Measurements from ENCODE around the gene NSUN4.

Gene NSUN4

DNA sequence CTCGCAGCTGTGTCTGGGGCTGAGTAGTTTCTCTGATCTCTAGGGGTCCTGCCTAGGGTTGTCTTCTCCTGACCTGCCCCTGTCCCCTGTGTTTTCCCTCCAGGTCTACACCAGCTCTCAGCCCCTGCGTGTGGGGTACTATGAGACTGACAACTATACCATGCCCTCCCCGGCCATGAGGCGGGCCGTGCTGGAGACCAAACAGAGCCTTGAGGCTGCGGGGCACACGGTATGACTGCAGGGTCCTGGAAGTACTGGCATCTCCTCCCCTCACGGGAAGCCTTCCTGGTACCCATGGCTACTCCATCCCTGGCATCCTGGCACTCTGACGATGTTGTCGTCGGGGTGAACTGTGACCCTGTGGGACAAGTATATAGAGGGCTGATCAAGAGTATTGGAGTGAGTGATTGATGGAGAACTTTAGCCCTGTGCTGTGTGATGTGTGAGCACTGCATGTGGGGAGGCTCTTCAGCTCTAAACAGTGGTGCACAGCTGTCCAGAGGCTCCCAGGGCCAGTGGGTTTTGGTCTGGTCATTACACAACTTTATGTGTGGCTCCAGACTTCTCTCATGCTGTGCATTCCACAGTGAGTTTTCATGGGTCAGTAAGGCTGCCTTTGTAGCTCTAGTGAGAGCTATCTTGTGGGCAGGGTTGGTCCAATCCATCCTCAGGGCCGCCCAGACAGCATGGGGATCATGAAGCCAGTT, 67.9 kb downstream of the NSUN4 start:
- DNase-seq = no peak

DNA sequence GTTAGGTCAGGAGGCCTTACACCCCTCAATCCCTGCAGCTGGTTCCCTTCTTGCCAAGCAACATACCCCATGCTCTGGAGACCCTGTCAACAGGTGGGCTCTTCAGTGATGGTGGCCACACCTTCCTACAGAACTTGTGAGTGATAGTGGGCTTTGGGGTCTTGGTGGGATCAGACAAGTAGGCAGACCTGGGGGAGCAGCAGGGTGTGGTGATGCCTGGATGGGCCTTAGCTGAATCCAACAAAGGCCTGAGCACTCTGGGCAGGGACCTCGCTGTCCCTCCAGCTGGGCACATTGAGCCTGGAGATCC, 68.4 kb downstream of the NSUN4 start:
- no peak for DNase-seq

DNA sequence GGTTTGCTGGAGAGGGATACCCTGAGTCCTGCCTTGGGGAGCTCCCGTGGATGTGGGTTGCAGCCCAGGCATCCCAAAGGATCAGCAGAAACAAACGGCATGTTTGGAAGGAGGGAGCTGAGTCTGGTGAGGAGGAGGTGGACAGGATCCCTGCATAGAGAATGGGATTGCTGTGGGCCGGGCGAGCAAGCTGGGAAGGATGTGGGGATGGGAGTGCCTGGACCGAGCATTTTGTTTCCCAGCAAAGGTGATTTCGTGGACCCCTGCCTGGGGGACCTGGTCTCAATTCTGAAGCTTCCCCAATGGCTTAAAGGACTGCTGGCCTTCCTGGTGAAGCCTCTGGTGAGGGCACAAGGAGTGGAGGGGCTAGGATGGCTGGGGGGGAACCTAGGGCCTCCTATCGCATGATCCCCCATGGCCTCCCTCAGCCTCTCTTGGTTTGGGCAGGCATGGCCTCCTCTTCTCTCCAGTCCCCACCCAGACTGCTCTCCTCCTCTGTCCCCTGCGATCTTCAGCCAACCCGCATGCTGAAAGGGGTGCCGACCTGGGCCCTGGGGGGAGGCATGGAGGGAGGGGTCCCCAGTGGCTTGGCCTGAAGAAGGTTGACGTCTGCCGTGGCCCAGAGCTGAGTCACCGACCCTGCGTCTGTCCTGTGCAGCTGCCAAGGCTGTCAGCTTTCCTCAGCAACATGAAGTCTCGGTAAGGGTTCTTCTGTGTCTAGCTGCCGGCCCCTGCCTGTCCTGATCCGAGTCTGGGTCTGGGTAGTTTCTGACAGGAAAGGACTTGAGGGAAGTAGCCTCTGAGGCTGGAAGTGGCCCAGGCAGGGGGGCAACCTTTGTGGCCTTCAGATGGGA, 69.8 kb downstream of the NSUN4 start:
- DNase-seq = no peak

DNA sequence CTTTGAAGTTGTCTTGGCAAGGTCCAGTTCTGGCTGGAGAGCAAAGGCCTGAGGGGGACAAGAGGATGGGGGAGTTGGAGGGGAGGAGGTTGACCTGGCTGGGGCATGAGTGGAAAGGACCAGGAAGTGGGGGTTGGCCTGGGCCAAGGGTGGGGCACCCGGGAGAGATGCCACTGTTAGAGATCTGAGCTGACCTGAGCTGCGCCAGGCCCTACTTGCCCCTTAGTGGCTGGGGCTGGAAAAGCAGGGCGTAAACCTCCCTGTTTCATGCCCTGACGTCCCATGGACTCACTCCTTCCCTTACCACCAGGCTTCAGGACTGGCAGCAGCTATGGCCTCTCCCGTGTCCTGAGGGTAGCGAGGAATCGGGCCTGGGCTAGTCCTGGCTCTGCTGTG, 70.4 kb downstream of the NSUN4 start:
- no peak for DNase-seq

All from T-helper 2 cell (primary cell).